PFSK-1 (cell line): ENCODE measurements around the gene PDGFD.

ENCODE experiments used
- POLR2AphosphoS5 ChIP-seq: IDR thresholded peaks from 2 replicates; pipeline ENCODE4 v1.6.1; 2012; ENCODE audit warnings: low read depth, mild to moderate bottlenecking, control low read depth, low read length, moderate library complexity
- TAF1 ChIP-seq: IDR thresholded peaks from 2 replicates; pipeline ENCODE4 v1.6.1; 2012; ENCODE audit warnings: low read length, control low read depth, borderline replicate concordance; ENCODE audit not compliant: insufficient read depth

DNA sequence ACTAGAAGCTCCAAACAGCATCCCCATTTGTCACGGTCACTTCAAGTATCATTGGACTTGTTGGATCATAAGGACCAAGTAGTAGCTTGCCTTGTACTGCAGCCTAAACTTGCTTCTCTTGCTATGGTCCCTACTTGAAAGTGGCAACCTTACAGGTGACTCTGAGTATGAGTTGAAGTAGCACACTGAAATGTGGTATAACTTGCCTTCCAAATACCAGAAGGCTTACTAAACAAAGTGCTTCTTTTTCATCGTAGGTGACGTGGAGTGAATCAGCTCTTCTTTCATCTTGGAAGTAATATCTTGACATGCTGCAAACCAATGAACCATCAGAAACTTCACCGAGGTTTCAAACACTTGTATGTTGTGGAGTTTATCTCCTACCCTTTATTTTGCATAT, 296.5 kb downstream of the PDGFD start:
- TF ChIP-seq POLR2AphosphoS5 (no peak), TAF1 (no peak)
